ENCODE measurements around the gene PEX11B. TPM values are rescaled to one million over a fixed set of nuclear protein-coding genes. Genes with fewer than 3 reads are reported as not detected.

Gene PEX11B
- total and polyA plus RNA-seq, 2 of the 4 experiments (the other 2 are of a cell fraction): 15.4 to 24.3 TPM

- H4K5ac ChIP-seq (ENCODE audit: low read depth, low read length): no peak overlapping the region
- peaks cover 8% of the 10 kb centered on the region for H3K4me1 ChIP-seq (ENCODE audit: control insufficient read depth, insufficient read depth, low read length)
- no peak overlapping the region for H2BK20ac ChIP-seq (ENCODE audit: low read depth, low read length)
- no peaks in the 10 kb centered on the region for H3K9me3 ChIP-seq (ENCODE audit: control insufficient read depth, insufficient read depth, low read length)
- peak overlapping the region; percentile 28; the same call in 1 of the 2 replicates for H3K14ac ChIP-seq (replicated peaks; ENCODE audit: low read depth, low read length)
- H4K20me1 ChIP-seq (ENCODE audit: insufficient read depth, low read length): peaks cover 19% of the 10 kb centered on the region; the same call in 1 of the 2 replicates
- 0 out of 2 replicates have a peak overlapping the region, but pooled peaks have one; percentile 5 for H2AK5ac ChIP-seq (ENCODE audit: low read depth, low read length)
- ChIA-PET POLR2A (ENCODE audit: unreplicated experiment) (interaction anchor here (0.6 kb wide), 1 partner anchor 38 kb away, joined by 3 read pairs; the partner anchor contains the start of gene PEX11B), CTCF (no interaction called here)
- H3K4me2 ChIP-seq (ENCODE audit: low read depth, low read length): peak overlapping the region; percentile 99
- H3K9me1 ChIP-seq (ENCODE audit: insufficient read depth, low read length): peaks cover 12% of the 10 kb centered on the region; the same call in 1 of the 2 replicates
- dilution Hi-C loops (cut with HindIII; ENCODE audit: low sequenced_read_pairs, unreplicated experiment): no loop called here
- H3K27me3 ChIP-seq (ENCODE audit: control insufficient read depth, insufficient read depth, low read length): no peaks in the 10 kb centered on the region
- no peak overlapping the region for H2AK9ac ChIP-seq (replicated peaks; ENCODE audit: low read depth, low read length, poor library complexity)
- DNase-seq: no peak
- H4K91ac ChIP-seq (ENCODE audit: insufficient read depth, low read depth, low read length): no peak overlapping the region
- peak overlapping the region; percentile 42; the same call in 1 of the 2 replicates for H3K23ac ChIP-seq (ENCODE audit: low read depth, low read length)
- H3K27ac ChIP-seq (ENCODE audit: insufficient read depth, low read length): peak overlapping the region; percentile 65; the same call in 1 of the 2 replicates
- no peak overlapping the region for H2BK15ac ChIP-seq (ENCODE audit: low read depth, low read length)
- TF ChIP-seq CEBPB (IDR thresholded peaks at IDR 0.05; ENCODE audit: low read depth, low read length) (no peak), CHD1 (IDR thresholded peaks at IDR 0.05; ENCODE audit: low read depth, low read length) (no peak), MAFK (IDR thresholded peaks at IDR 0.05; ENCODE audit: low read depth, low read length) (no peak), BHLHE40 (IDR thresholded peaks at IDR 0.05; ENCODE audit: low read depth, low read length) (no peak), USF2 (IDR thresholded peaks at IDR 0.05; ENCODE audit: low read depth, low read length) (no peak), POLR2A (IDR thresholded peaks at IDR 0.05; ENCODE audit: low read depth, low read length) (no peak), RCOR1 (IDR thresholded peaks at IDR 0.05; ENCODE audit: insufficient replicate concordance, low read length) (no peak), RFX5 (IDR thresholded peaks at IDR 0.05; ENCODE audit: low read depth, low read length) (no peak), ELK1 (IDR thresholded peaks at IDR 0.05; ENCODE audit: borderline replicate concordance, low read depth, low read length) (no peak), MXI1 (IDR thresholded peaks at IDR 0.05; ENCODE audit: borderline replicate concordance, low read depth, low read length) (no peak), FOS (IDR thresholded peaks at IDR 0.05; ENCODE audit: low read depth, low read length) (no peak), MAZ (IDR thresholded peaks at IDR 0.05; ENCODE audit: borderline replicate concordance, low read depth, low read length) (no peak), NFE2L2 (IDR thresholded peaks at IDR 0.05; ENCODE audit: low read depth, low read length) (no peak)
- H3K56ac ChIP-seq (ENCODE audit: extremely low read depth, insufficient read depth, low read length): no peak overlapping the region
- no peak overlapping the region for H3K18ac ChIP-seq (ENCODE audit: low read depth, low read length)
- in situ Hi-C loops (cut with MboI; ENCODE audit: low sequenced_read_pairs): no loop called here
- H3K9ac ChIP-seq (ENCODE audit: low read depth, low read length): peak overlapping the region; percentile 87
- H3K4ac ChIP-seq (ENCODE audit: low read depth, low read length): no peak overlapping the region; the same call in 1 of the 2 replicates
- peak overlapping the region; percentile 68 for H3K4me3 ChIP-seq (ENCODE audit: insufficient read depth, low read depth, low read length)
- no TSS peak for BruUV-seq (replicated peaks)
- H2BK5ac ChIP-seq (ENCODE audit: low read depth, low read length, poor library complexity, severe bottlenecking): peak overlapping the region; percentile 98
- peaks cover 4% of the 10 kb centered on the region for H3K36me3 ChIP-seq (ENCODE audit: control insufficient read depth, insufficient read depth, low read length)
- H4K8ac ChIP-seq (ENCODE audit: low read depth in 2 of 2, low read length in 2 of 2): no peak overlapping the region; a peak in 1 of 4 replicates
- peaks cover 21 to 66% of the 10 kb centered on the region in 2 experiments for H3K79me1 ChIP-seq (ENCODE audit: low read depth in 1 of 2, low read length in 2 of 2)
- H2BK120ac ChIP-seq (ENCODE audit: low read depth, low read length): no peak overlapping the region
- no peak overlapping the region for H2AFZ ChIP-seq (replicated peaks; ENCODE audit: low read length, poor library complexity)
- intact Hi-C loops (cut with micrococcal nuclease): loop anchor here (2.0 to 10.0 kb wide), 3 partner anchors 30 to 99 kb away; partner anchors contain the start of genes PIAS3 and RBM8A
- ATAC-seq (ENCODE audit: low read depth): no peak
These were observed 37.8 kb upstream of the PEX11B start for GRCh38 chr1:145956361-145956760.

All from IMR-90 (cell line).